Measurements from ENCODE around the gene HSPA6.
"Not testable (repeated sequence)": the region's sequence is repeated elsewhere in the genome, so short reads cannot be mapped to it uniquely, and the experiment has no call there.

The HSPA6 gene

DNA sequence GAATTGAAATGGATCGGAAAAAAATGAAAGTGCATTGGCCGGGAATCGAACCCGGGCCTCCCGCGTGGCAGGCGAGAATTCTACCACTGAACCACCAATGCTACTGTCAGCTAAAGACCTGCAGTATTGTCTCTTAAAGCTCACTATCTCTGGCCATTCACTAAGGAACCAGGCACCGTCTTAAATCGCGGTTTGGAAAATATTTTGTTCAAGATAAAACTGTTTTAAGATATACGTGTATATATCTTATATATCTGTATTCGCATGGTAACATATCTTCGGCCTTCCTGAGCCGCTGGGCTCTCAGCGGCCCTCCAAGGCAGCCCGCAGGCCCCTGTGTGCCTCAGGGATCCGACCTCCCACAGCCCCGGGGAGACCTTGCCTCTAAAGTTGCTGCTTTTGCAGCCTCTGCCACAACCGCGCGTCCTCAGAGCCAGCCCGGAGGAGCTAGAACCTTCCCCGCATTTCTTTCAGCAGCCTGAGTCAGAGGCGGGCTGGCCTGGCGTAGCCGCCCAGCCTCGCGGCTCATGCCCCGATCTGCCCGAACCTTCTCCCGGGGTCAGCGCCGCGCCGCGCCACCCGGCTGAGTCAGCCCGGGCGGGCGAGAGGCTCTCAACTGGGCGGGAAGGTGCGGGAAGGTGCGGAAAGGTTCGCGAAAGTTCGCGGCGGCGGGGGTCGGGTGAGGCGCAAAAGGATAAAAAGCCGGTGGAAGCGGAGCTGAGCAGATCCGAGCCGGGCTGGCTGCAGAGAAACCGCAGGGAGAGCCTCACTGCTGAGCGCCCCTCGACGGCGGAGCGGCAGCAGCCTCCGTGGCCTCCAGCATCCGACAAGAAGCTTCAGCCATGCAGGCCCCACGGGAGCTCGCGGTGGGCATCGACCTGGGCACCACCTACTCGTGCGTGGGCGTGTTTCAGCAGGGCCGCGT lies at the start of gene HSPA6:
TSS of gene HSPA6 (plus strand) at position 724 of the 925 bp plus-strand sequence. CDS start at position 843, 119 bp downstream.
- peak; percentile 63 for DNase-seq (ENCODE audit: extremely low spot score)
- ChIA-PET CTCF (interaction anchor here (0.8 to 1.6 kb wide), 3 partner anchors 37 to 214 kb away, joined by 3 read pairs; no protein-coding TSS in a partner anchor), POLR2A (interaction anchor here (0.6 kb wide), 1 partner anchor 215 kb away, joined by 4 read pairs; no protein-coding TSS in a partner anchor)

DNA sequence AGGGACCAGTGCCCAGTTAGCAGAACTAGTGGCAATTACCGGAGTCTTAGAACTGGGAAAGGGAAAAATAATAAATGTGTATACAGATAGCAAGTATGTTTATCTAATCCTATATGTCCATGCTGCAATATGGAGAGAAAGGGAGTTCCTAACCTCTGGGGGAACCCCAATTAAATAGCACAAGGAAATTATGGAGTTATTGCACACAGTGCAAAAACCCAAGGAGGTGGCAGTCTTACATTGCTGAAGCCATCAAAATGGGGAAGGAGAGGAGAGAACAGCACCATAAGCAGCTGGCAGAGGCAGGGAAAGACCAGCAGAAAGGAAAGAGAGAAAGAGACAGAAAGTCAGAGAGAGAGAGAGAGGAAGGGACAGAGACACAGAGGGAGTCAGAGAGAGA lies 46.6 kb upstream of the HSPA6 start:
- CTCF ChIA-PET; DNase-seq (ENCODE audit: extremely low spot score); POLR2A ChIA-PET: not testable (repeated sequence)

DNA sequence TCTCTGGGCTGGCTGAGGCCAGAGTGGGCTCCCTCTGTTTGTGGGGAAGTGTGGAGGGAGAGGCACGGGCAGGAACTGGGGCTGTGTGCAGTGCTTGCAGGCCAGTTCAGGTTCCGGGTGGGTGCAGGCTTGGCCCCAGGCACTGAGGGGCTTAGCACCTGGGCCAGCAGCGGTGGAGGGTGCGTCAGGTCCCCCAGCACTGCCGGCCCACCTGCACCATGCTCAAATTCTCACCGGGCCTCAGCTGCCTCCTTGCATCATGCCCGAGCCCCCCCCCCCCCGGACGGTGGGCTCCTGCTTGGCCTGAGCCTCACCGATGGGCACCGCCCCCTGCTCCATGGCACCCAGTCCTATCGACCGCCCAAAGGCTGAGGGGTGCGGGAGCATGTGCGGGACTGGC lies 45.4 kb upstream of the HSPA6 start:
- DNase-seq (ENCODE audit: extremely low spot score), result no peak
- TF ChIP-seq, protein P1, sequence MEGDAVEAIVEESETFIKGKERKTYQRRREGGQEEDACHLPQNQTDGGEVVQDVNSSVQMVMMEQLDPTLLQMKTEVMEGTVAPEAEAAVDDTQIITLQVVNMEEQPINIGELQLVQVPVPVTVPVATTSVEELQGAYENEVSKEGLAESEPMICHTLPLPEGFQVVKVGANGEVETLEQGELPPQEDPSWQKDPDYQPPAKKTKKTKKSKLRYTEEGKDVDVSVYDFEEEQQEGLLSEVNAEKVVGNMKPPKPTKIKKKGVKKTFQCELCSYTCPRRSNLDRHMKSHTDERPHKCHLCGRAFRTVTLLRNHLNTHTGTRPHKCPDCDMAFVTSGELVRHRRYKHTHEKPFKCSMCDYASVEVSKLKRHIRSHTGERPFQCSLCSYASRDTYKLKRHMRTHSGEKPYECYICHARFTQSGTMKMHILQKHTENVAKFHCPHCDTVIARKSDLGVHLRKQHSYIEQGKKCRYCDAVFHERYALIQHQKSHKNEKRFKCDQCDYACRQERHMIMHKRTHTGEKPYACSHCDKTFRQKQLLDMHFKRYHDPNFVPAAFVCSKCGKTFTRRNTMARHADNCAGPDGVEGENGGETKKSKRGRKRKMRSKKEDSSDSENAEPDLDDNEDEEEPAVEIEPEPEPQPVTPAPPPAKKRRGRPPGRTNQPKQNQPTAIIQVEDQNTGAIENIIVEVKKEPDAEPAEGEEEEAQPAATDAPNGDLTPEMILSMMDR (IDR thresholded peaks at IDR 0.05; ENCODE audit: control extremely low read depth, extremely low read depth, low read depth, missing control alignments), result no peak
- CTCF ChIA-PET, result interaction anchor here (0.8 to 1.9 kb wide), 5 partner anchors 10 to 287 kb away, joined by 4 to 7 read pairs (median 4); no protein-coding TSS in a partner anchor
- POLR2A ChIA-PET, result no interaction called here

DNA sequence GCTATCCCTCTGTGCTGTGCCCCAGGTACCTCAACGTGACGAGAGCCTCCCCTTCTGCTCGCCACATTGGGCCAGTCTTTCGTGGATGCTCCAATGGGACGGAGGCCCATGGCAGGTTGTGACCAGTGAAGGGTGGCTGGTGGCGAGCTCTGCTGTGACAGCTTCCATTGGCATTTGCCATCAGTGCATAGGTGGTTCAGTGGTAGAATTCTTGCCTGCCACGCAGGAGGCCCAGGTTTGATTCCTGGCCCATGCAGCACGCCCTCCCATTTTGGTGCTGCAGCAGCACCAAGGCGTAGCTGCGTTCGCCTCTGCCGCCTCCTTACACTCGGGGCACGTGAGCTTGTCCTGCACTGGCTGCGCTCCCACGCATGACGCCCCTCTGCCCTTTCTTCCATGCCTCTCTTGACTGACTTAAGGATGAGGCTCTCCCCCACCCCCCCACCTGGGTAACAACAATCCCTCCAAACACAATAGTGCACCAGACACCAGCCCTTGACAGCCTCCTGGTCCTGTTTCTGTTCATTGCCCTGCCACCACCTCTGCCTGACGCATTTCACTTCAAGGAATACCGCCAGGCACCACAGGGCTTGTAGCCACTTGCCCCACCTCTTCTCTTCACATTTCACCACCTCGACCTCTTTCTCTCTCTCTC lies 43.8 kb upstream of the HSPA6 start:
- POLR2A ChIA-PET, result no interaction called here
- TF ChIP-seq, protein P1 (IDR thresholded peaks at IDR 0.05; ENCODE audit: control extremely low read depth, extremely low read depth, low read depth, missing control alignments), result no peak
- no peak for DNase-seq (ENCODE audit: extremely low spot score)
- CTCF ChIA-PET, result interaction anchor here (1.1 to 1.9 kb wide), 3 partner anchors 15 to 289 kb away, joined by 3 to 5 read pairs (median 4); no protein-coding TSS in a partner anchor

DNA sequence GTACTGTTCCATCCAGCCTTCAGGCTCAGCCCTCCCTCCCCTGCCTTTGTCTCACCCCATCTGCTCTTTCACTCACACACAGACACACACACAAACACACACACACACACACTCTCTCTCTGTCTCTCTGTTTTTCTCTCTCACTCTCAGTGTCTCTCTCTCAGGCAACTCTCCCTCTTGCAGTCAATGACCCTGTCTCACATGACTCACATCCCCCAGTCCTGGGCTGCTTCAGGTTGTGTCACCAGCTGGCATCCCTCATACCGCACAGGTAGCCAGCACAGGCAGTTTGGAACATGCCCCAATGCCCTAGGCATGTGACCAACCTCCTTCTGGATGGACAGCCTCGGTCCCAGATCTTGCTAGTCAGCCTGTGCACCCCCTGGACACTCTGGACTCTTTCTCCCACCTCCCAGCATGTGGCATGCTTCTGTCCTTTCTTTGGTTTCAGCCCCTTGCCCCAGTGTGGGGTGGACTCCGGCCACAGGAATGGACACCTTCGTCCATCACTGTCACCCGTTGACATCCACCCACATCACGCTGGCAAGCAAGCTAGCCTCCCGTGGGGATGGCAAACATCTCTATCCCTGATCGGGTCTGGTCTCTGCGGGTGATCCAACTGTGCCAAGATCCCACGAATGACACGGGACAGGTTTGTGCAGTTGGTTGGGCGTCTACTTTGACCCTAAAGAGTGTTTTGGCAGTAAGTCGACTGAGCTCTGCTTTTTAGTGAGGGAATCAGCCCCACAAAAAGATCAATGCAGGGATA lies 42.5 kb upstream of the HSPA6 start:
- no peak for DNase-seq (ENCODE audit: extremely low spot score)
- POLR2A ChIA-PET, result no interaction called here
- TF ChIP-seq, protein P1 (IDR thresholded peaks at IDR 0.05; ENCODE audit: control extremely low read depth, extremely low read depth, low read depth, missing control alignments), result no peak
- CTCF ChIA-PET, result interaction anchor here (1.4 to 5.1 kb wide), 3 partner anchors 42 to 258 kb away, joined by 3 to 70 read pairs (median 3); no protein-coding TSS in a partner anchor

DNA sequence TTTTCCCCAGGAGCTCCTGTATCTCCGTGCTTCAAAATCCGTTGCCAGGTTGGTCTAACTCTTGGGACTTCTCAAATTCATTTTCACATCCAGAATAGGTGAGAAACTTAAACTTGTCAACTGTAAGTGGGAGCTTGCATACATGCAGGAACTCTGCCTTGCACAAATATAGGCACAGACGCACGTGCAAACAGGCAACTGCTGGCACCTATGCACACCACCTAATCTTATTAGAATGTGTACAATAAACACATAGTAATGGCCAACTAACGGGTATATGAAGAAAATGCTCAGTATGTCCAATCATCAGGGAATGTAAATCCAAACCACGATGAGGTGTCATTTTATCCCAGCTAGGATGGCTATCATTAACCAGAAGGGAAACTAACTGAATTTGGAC lies 41.7 kb upstream of the HSPA6 start:
- POLR2A ChIA-PET, result no interaction called here
- CTCF ChIA-PET, result interaction anchor here (1.1 to 5.1 kb wide), 5 partner anchors 41 to 257 kb away, joined by 3 to 70 read pairs (median 3); no protein-coding TSS in a partner anchor
- no peak for DNase-seq (ENCODE audit: extremely low spot score)
- TF ChIP-seq, protein P1 (IDR thresholded peaks at IDR 0.05; ENCODE audit: control extremely low read depth, extremely low read depth, low read depth, missing control alignments), result no peak

DNA sequence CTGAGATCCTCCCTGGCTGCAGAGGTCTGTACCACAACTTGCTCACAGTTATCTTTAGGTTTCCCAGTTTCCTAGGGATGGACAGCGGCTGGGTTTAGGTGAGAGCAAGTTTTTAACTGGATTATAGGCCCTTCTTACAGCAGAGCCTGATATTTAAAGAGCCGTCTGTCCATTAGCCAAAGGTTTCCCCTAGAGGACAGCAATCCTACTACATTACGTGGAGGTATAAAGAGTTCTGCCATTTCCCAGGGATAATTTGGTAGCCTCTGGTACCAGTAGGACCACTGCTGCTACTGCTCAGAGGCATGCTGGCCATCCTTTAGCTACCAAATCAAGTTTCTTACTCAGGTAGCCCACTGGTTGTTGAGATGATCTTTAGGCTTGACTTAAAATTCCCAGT lies 41.0 kb upstream of the HSPA6 start:
- DNase-seq (ENCODE audit: extremely low spot score), result no peak
- TF ChIP-seq, protein P1 (IDR thresholded peaks at IDR 0.05; ENCODE audit: control extremely low read depth, extremely low read depth, low read depth, missing control alignments), result no peak
- ChIA-PET CTCF (interaction anchor here (0.7 to 5.1 kb wide), 7 partner anchors 9 to 257 kb away, joined by 3 to 70 read pairs (median 3); no protein-coding TSS in a partner anchor), POLR2A (no interaction called here)
